ENCODE measurements around the gene KCNJ8.

DNA sequence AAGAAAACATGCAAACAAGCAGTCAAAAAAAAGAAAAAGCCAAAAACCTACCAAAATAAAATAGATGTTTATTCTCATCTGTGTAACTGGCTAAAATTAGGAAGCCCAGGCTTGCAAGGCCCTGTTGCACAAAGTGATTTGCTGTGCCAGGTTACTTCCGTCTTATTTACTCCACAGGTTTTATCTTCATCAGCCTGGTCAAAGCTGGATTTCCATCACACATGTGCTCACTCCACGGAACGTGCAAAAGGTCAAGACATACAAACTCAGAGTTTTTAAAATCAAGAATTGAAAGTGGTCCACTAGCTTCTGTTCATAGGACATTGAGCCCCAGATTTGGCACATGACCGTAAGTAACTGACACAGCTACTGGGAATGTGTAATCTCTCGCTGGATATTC, 14.8 kb downstream of the KCNJ8 start:
- TF ChIP-seq, protein P1, sequence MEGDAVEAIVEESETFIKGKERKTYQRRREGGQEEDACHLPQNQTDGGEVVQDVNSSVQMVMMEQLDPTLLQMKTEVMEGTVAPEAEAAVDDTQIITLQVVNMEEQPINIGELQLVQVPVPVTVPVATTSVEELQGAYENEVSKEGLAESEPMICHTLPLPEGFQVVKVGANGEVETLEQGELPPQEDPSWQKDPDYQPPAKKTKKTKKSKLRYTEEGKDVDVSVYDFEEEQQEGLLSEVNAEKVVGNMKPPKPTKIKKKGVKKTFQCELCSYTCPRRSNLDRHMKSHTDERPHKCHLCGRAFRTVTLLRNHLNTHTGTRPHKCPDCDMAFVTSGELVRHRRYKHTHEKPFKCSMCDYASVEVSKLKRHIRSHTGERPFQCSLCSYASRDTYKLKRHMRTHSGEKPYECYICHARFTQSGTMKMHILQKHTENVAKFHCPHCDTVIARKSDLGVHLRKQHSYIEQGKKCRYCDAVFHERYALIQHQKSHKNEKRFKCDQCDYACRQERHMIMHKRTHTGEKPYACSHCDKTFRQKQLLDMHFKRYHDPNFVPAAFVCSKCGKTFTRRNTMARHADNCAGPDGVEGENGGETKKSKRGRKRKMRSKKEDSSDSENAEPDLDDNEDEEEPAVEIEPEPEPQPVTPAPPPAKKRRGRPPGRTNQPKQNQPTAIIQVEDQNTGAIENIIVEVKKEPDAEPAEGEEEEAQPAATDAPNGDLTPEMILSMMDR (IDR thresholded peaks at IDR 0.05): no peak
- TF ChIP-seq POLR2A (IDR thresholded peaks at IDR 0.05) (no peak), POLR2AphosphoS5 (IDR thresholded peaks at IDR 0.05) (no peak), EP300 (IDR thresholded peaks at IDR 0.05) (no peak)
